ENCODE data around the gene CCDC186. TPM values are rescaled to one million over a fixed set of nuclear protein-coding genes. Genes with fewer than 3 reads are reported as not detected.

The CCDC186 gene
- total and polyA plus RNA-seq, 11 donors, result 4.7 to 26.0 (median 18.8) TPM

- Histone ChIP-seq H3K4me3 (no peak overlapping the region), H3K9me3 (no peaks in the 10 kb centered on the region), H3K36me3 (no peaks in the 10 kb centered on the region), H3K27me3 (no peaks in the 10 kb centered on the region), H3K4me1 (no peaks in the 10 kb centered on the region), H3K27ac (no peak overlapping the region)
- 89 to 90% (median 90%) methylated on average over 5 of the region's 5 CpGs for WGBS, 4 donors
- TF ChIP-seq CTCF (IDR thresholded peaks at IDR 0.05), result no peak
- TF ChIP-seq POLR2A (IDR thresholded peaks at IDR 0.05), result no peak
- no peak for ATAC-seq
- intact Hi-C loops (cut with DNase I), result loop anchor here in 1 of 10 donors (10.0 kb wide), 1 partner anchor 158 kb away; no protein-coding TSS in a partner anchor
- no peak for DNase-seq
Measured at GRCh38 chr10:114083040-114083439, 91.0 kb downstream of the CCDC186 start.

- 83 to 93% (median 91%) methylated on average over 8 of the region's 8 CpGs for WGBS, 4 donors
- no peak overlapping the region for H3K4me3 ChIP-seq
Measured at GRCh38 chr10:114081911-114082583, 92.0 kb downstream of the CCDC186 start.

GRCh38 chr10:114079421-114079820 lies 94.6 kb downstream of the CCDC186 start:
- 77 to 91% (median 86%) methylated on average over 5 of the region's 5 CpGs for WGBS, 4 donors

More at GRCh38 chr10:114081911-114082583, 92.0 kb downstream of the CCDC186 start:
- H3K27me3 ChIP-seq, result no peaks in the 10 kb centered on the region
- no peaks in the 10 kb centered on the region for H3K36me3 ChIP-seq
- no peak for DNase-seq
- H3K4me1 ChIP-seq, result no peaks in the 10 kb centered on the region
- no peak for ATAC-seq
- H3K9me3 ChIP-seq, result no peaks in the 10 kb centered on the region
- H3K27ac ChIP-seq, result no peak overlapping the region
- TF ChIP-seq POLR2A (IDR thresholded peaks at IDR 0.05), result no peak
- TF ChIP-seq CTCF (IDR thresholded peaks at IDR 0.05), result no peak
- intact Hi-C loops (cut with DNase I), result loop anchor here in 1 of 10 donors (10.0 kb wide), 1 partner anchor 157 kb away; no protein-coding TSS in a partner anchor

More at GRCh38 chr10:114079421-114079820, 94.6 kb downstream of the CCDC186 start:
- H3K27ac ChIP-seq, result no peak overlapping the region
- no peaks in the 10 kb centered on the region for H3K36me3 ChIP-seq
- DNase-seq (no peak), ATAC-seq (no peak)
- intact Hi-C loops (cut with DNase I), result no loop called here
- no peak for TF ChIP-seq POLR2A (IDR thresholded peaks at IDR 0.05)
- no peak for TF ChIP-seq CTCF (IDR thresholded peaks at IDR 0.05)
- no peaks in the 10 kb centered on the region for H3K4me1 ChIP-seq
- H3K27me3 ChIP-seq, result no peaks in the 10 kb centered on the region
- H3K9me3 ChIP-seq, result no peaks in the 10 kb centered on the region
- no peak overlapping the region for H3K4me3 ChIP-seq
